Measurements from ENCODE around the gene BZW2.

- no peak for TF ChIP-seq POLR2A (IDR thresholded peaks at IDR 0.05)
- no peak for TF ChIP-seq CTCF (IDR thresholded peaks at IDR 0.05)
Measured at GRCh38 chr7:16739863-16740622, 94.1 kb downstream of the BZW2 start.

Data from vagina (tissue), 2 donors.